Transverse colon (tissue), 4 donors: ENCODE measurements around the gene APOBEC3H. TPM values are rescaled to one million over a fixed set of nuclear protein-coding genes. Genes with fewer than 3 reads are reported as not detected.

ENCODE experiments used
- DNase-seq: peaks from one replicate; pipeline ENCODE4 v3.0.0-alpha.2; 2019
- H3K27ac ChIP-seq, 4 donors: fragments of 200-600 bp; sonication (generic); 2 replicates each; pipeline ENCODE4 v1.5.1; 2016 to 2018; ENCODE audit warnings: inconsistent platforms in 4 of 4
- H3K27me3 ChIP-seq: fragments of 200-600 bp; sonication (generic); 2 replicates; pipeline ENCODE4 v1.5.1; 2017; ENCODE audit warnings: inconsistent platforms
- H3K36me3 ChIP-seq, 4 donors: fragments of 200-600 bp; sonication (generic); 2 replicates each; pipeline ENCODE4 v1.5.1; 2017 to 2019; ENCODE audit warnings: inconsistent platforms in 4 of 4
- H3K4me1 ChIP-seq, 4 donors: fragments of 200-600 bp; sonication (generic); 2 replicates each; pipeline ENCODE4 v1.5.1; 2017 to 2020; ENCODE audit warnings: inconsistent platforms in 4 of 4
- H3K4me3 ChIP-seq, 4 donors: fragments of 200-600 bp; sonication (generic); 1 replicate in 1 of 4; 2 replicates in 3 of 4; pipeline versions ENCODE4 v1.5.1 to v1.6.1; 2017 to 2019; ENCODE audit warnings: inconsistent platforms in 4 of 4
- H3K9me3 ChIP-seq, 2 donors: fragments of 200-600 bp; sonication (generic); 2 replicates each; pipeline ENCODE4 v1.5.1; 2017 to 2019; ENCODE audit warnings: inconsistent platforms in 2 of 2
- EP300 ChIP-seq: sonication (generic); formaldehyde crosslinking; IDR thresholded peaks from one replicate; pipeline ENCODE4 v1.6.1; 2017; ENCODE audit warnings: antibody characterized with exemption, low read depth
- POLR2A ChIP-seq: fragments of 450-650 bp; IDR thresholded peaks from one replicate; pipeline ENCODE4 v1.6.1; 2016; ENCODE audit warnings: antibody characterized with exemption, mild to moderate bottlenecking, moderate library complexity
- POLR2AphosphoS5 ChIP-seq, 3 donors: sonication (generic); formaldehyde crosslinking; IDR thresholded peaks; one replicate each; pipeline ENCODE4 v1.6.1; 2016; ENCODE audit warnings: antibody characterized with exemption in 3 of 3
- WGBS, 2 donors: methylation state at CpG; one replicate each; pipeline ENCODE4 v1.1.5; 2018; ENCODE audit warnings: low coverage in 1 of 2; 5-methylcytosine and 5-hydroxymethylcytosine counted together
- in situ Hi-C, 4 donors: fragments of 200-750 bp; cut with MboI; loops; one replicate each; pipeline versions ENCODE4 v1.15.0 to v1.15.1; 2017; ENCODE audit warnings: low sequenced_read_pairs in 3 of 4, low pct_ligation_motif_present in 1 of 4, low pct_unique_long_range_greater_than_20kb in 1 of 4
- intact Hi-C: fragments of 100-400 bp; cut with DNase I; formaldehyde crosslinking; loops from one replicate; pipeline ENCODE4 v1.15.1; 2023; ENCODE audit warnings: low total_unique reads
- total RNA-seq, 4 donors: library from RNA; depleted of rRNA; stranded (reverse); fragments of >200 nt; gene quantifications; one replicate each; pipeline ENCODE4 v1.1.0, GENCODE V29; 2016
- TF ChIP-seq, protein P1 (sequence below), 5 experiments: fragments of 200-600 bp in 3 of 5; fragments of 450-650 bp in 2 of 5; sonication (generic) in 3 of 5; IDR thresholded peaks; 1 replicate in 2 of 5; 2 replicates in 3 of 5; pipeline ENCODE4 v1.5.1; 2016 to 2017; ENCODE audit warnings: antibody characterized with exemption in 5 of 5, inconsistent platforms in 3 of 5, mild to moderate bottlenecking in 2 of 5, moderate library complexity in 1 of 5

APOBEC3H gene
- total RNA-seq, 4 donors from 2014 or later: 0.41 to 2.1 TPM; not detected in 2

- WGBS, 2 donors: 76 to 100% methylated on average over 2 of the region's 2 CpGs
- no peaks in the 10 kb centered on the region for H3K27me3 ChIP-seq
- H3K9me3 ChIP-seq: no peaks in the 10 kb centered on the region
- intact Hi-C loops (no loop called here), in situ Hi-C loops (loop anchor here in 2 of 4 donors (25.0 kb wide), 2 partner anchors 94 to 244 kb away; partner anchors contain the start of genes APOBEC3C (in 1 of the 2), APOBEC3D (in 1 of the 2) and CBX6 (in 1 of the 2))
- H3K4me1 ChIP-seq: no peaks in the 10 kb centered on the region
- no peak for TF ChIP-seq POLR2A
- no peak for TF ChIP-seq EP300
- TF ChIP-seq POLR2AphosphoS5 (IDR thresholded peaks at IDR 0.05): no peak
- TF ChIP-seq, protein P1, sequence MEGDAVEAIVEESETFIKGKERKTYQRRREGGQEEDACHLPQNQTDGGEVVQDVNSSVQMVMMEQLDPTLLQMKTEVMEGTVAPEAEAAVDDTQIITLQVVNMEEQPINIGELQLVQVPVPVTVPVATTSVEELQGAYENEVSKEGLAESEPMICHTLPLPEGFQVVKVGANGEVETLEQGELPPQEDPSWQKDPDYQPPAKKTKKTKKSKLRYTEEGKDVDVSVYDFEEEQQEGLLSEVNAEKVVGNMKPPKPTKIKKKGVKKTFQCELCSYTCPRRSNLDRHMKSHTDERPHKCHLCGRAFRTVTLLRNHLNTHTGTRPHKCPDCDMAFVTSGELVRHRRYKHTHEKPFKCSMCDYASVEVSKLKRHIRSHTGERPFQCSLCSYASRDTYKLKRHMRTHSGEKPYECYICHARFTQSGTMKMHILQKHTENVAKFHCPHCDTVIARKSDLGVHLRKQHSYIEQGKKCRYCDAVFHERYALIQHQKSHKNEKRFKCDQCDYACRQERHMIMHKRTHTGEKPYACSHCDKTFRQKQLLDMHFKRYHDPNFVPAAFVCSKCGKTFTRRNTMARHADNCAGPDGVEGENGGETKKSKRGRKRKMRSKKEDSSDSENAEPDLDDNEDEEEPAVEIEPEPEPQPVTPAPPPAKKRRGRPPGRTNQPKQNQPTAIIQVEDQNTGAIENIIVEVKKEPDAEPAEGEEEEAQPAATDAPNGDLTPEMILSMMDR (IDR thresholded peaks at IDR 0.05): no peak
- H3K27ac ChIP-seq: no peak overlapping the region
- DNase-seq: no peak
- H3K4me3 ChIP-seq: no peak overlapping the region
- H3K36me3 ChIP-seq: no peaks in the 10 kb centered on the region
Observed at GRCh38 chr22:39106326-39106725, 9.3 kb downstream of the APOBEC3H start.

- in situ Hi-C loops: loop anchor here in 2 of 4 donors (25.0 kb wide), 2 partner anchors 96 to 246 kb away; partner anchors contain the start of genes APOBEC3C (in 1 of the 2), APOBEC3D (in 1 of the 2) and CBX6 (in 1 of the 2)
- Histone ChIP-seq H3K4me3 (no peak overlapping the region), H3K27me3 (peaks cover 3% of the 10 kb centered on the region), H3K9me3 (no peaks in the 10 kb centered on the region), H3K27ac (no peak overlapping the region), H3K36me3 (no peaks in the 10 kb centered on the region), H3K4me1 (no peaks in the 10 kb centered on the region)
- 91 to 98% methylated on average over 4 of the region's 4 CpGs for WGBS, 2 donors
- no peak for TF ChIP-seq POLR2A
- TF ChIP-seq, protein P1 (IDR thresholded peaks at IDR 0.05): no peak
- no peak for DNase-seq
- intact Hi-C loops: no loop called here
Observed at GRCh38 chr22:39108487-39108886, 11.4 kb downstream of the APOBEC3H start.

DNA sequence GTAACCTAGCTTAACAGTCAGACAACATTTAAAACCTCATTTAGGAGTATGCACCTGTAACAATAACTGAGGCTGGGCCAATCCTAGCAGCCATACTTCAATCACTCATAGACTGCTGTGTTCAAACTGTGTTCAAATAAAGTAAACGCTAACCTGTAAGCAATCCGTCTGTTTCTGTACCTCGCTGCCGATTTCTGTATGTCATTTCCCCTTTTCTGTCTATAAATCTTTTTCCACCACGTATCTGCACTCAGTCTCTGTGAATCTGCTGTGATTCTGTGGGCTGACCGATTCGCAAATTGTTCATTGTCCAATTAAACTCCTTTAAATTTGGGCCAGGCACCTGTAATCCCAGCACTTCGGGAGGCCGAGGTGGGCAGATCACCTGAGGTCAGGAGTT is 12.3 kb downstream of the APOBEC3H start:
- TF ChIP-seq, protein P1 (IDR thresholded peaks at IDR 0.05): no peak
- TF ChIP-seq POLR2A: no peak
- no peak for TF ChIP-seq POLR2AphosphoS5 (IDR thresholded peaks at IDR 0.05)
- no peak for TF ChIP-seq EP300
- H3K9me3 ChIP-seq: no peaks in the 10 kb centered on the region
- in situ Hi-C loops (loop anchor here in 2 of 4 donors (25.0 kb wide), 2 partner anchors 97 to 247 kb away; partner anchors contain the start of genes APOBEC3C (in 1 of the 2), APOBEC3D (in 1 of the 2) and CBX6 (in 1 of the 2)), intact Hi-C loops (no loop called here)
- H3K27me3 ChIP-seq: peaks cover 9% of the 10 kb centered on the region
- WGBS, 2 donors: 75 to 83% methylated on average over 7 to 9 of the region's 9 CpGs
- no peak overlapping the region for H3K4me3 ChIP-seq
- H3K4me1 ChIP-seq: no peaks in the 10 kb centered on the region
- no peak overlapping the region for H3K27ac ChIP-seq
- no peak for DNase-seq
- H3K36me3 ChIP-seq: no peaks in the 10 kb centered on the region

DNA sequence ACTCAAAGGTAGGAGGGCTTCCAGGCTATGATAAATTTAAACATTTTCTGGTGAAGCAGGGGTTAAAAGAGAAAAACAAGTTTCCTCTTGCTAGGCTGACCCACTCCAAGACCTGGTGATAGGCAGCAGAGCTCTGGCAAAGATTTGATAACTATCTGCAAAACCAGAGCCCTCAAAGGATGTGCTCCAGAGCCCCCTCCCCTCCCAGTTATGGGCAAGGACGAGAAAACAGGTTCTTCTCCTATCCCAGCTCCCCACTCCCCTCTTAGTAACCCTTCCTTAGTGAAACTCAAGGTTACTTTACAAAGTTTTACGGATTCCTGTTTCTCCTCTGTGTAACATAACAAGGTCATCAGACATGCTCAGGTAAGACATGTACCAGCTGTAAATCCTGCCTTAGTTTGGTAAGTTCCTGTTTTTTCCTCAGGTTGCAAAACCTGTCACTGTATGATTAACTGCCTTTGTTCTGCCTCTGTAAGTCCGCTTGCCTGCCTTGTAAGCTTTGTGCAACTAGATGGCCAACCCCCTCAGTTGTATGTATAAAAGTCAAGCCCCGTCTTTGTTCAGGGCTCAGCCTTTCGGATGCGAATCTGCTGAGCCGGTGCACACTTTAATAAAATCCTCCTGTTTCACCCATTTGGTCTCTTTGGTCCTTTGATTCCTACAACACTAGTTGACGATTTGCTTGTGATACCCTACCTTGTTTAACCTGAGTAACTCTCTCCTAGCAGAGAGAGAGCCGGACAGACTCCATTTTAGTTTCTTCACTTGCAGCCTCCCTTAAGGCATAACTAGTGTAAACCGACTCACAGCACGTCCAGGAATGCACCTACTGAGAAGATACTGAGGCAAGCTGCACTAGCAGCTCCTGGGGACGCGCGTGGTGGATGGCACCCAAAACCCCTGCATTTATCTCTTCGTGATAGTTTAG is 13.9 kb downstream of the APOBEC3H start:
- in situ Hi-C loops (loop anchor here (10.0 to 25.0 kb wide), 4 partner anchors 99 to 249 kb away; partner anchors contain the start of genes APOBEC3C (in 1 of the 4), APOBEC3D (in 1 of the 4) and CBX6 (in 1 of the 4)), intact Hi-C loops (no loop called here)
- H3K36me3 ChIP-seq: no peaks in the 10 kb centered on the region
- DNase-seq: no peak
- 72 to 76% methylated on average over 13 to 15 of the region's 15 CpGs for WGBS, 2 donors
- no peak overlapping the region for H3K27ac ChIP-seq
- H3K27me3 ChIP-seq: peaks cover 16% of the 10 kb centered on the region
- no peaks in the 10 kb centered on the region for H3K9me3 ChIP-seq
- no peak overlapping the region for H3K4me3 ChIP-seq
- TF ChIP-seq EP300: no peak
- TF ChIP-seq, protein P1 (IDR thresholded peaks at IDR 0.05): no peak
- no peak for TF ChIP-seq POLR2AphosphoS5 (IDR thresholded peaks at IDR 0.05)
- TF ChIP-seq POLR2A: no peak
- H3K4me1 ChIP-seq: no peaks in the 10 kb centered on the region
